Upper lobe of right lung (tissue), 1 donor: ENCODE results near the gene RARG. TPM values are rescaled to one million over a fixed set of nuclear protein-coding genes. Genes with fewer than 3 reads are reported as not detected.

Experiments used
- ATAC-seq: fragments of 200-7000 bp; cut with Tn5 transposase; one replicate; pipeline ENCODE4 v1.9.1; 2020; ENCODE audit warnings: mild to moderate bottlenecking, moderate library complexity
- DNase-seq: peaks from one replicate; pipeline ENCODE4 v3.0.0-alpha.2; 2020
- H3K27ac ChIP-seq: fragments of 200-600 bp; one replicate; pipeline ENCODE4 v1.8.0; 2022
- H3K27me3 ChIP-seq: fragments of 200-600 bp; one replicate; pipeline ENCODE4 v1.8.0; 2022; ENCODE audit warnings: mild to moderate bottlenecking
- H3K36me3 ChIP-seq: fragments of 200-600 bp; one replicate; pipeline ENCODE4 v1.8.0; 2022
- H3K4me1 ChIP-seq: fragments of 200-600 bp; one replicate; pipeline ENCODE4 v1.8.0; 2022
- H3K4me3 ChIP-seq: fragments of 200-600 bp; one replicate; pipeline ENCODE4 v1.8.0; 2022; ENCODE audit warnings: mild to moderate bottlenecking
- H3K9me3 ChIP-seq: fragments of 200-600 bp; one replicate; pipeline ENCODE4 v1.8.0; 2022
- intact Hi-C: fragments of 100-400 bp; cut with DNase I; formaldehyde crosslinking; loops from one replicate; pipeline ENCODE4 v1.11.0; 2022
- total RNA-seq: library from RNA; stranded (reverse); fragmentation: NEBNext Ultra II Directional; extraction: Animal tissue kit (Norgen Biotek cat#: 25700); gene quantifications from one replicate; pipeline ENCODE4 v1.2.1, GENCODE V29; 2021
- TF ChIP-seq, protein P1 (sequence below): fragments of 200-600 bp; IDR thresholded peaks from one replicate; pipeline ENCODE4 v1.8.0; 2022; ENCODE audit warnings: antibody characterized with exemption
- donor health status: DM: no; HTN: yes; CAD: no; lungs with severe emphysema.

RARG gene
- total RNA-seq, 1 donor from 2014 or later = 23.8 TPM

DNA sequence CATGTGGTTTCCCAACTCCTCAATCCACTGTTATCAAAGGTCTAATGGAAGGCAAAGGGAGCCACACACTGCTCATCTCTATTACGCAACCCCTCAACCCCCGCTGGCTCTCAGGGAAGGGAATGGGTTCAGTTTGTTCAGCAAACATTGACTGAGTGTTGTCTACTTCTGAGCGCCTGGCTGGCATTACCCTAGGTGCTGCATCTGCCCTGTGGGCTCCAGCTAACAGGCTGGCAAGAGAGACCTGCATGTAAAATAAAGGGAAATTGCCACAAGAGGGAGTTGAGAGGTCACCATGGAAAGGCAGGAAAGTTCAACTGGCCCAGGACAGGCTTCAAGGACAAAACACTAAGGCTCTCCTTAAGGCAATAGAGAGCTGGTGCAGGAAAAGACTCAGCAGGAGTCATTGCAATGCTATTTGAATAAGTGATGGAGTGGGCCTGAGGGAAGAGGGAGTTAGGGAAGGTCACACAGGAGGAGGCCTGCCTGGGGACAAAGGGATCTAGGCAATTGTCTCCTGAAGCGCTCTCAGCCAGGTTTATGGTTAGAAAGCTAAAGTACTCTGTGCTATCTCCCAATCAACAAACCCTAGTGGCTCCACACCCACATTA lies 57.0 kb downstream of the RARG start:
- intact Hi-C loops = no loop called here
- TF ChIP-seq, protein P1, sequence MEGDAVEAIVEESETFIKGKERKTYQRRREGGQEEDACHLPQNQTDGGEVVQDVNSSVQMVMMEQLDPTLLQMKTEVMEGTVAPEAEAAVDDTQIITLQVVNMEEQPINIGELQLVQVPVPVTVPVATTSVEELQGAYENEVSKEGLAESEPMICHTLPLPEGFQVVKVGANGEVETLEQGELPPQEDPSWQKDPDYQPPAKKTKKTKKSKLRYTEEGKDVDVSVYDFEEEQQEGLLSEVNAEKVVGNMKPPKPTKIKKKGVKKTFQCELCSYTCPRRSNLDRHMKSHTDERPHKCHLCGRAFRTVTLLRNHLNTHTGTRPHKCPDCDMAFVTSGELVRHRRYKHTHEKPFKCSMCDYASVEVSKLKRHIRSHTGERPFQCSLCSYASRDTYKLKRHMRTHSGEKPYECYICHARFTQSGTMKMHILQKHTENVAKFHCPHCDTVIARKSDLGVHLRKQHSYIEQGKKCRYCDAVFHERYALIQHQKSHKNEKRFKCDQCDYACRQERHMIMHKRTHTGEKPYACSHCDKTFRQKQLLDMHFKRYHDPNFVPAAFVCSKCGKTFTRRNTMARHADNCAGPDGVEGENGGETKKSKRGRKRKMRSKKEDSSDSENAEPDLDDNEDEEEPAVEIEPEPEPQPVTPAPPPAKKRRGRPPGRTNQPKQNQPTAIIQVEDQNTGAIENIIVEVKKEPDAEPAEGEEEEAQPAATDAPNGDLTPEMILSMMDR = peak; percentile 26
- Histone ChIP-seq H3K4me3 (no peak overlapping the region), H3K4me1 (no peaks in the 10 kb centered on the region), H3K27me3 (no peaks in the 10 kb centered on the region), H3K9me3 (no peaks in the 10 kb centered on the region), H3K27ac (no peak overlapping the region), H3K36me3 (peaks cover 10% of the 10 kb centered on the region)
- ATAC-seq (peak; percentile 84), DNase-seq (no peak)

DNA sequence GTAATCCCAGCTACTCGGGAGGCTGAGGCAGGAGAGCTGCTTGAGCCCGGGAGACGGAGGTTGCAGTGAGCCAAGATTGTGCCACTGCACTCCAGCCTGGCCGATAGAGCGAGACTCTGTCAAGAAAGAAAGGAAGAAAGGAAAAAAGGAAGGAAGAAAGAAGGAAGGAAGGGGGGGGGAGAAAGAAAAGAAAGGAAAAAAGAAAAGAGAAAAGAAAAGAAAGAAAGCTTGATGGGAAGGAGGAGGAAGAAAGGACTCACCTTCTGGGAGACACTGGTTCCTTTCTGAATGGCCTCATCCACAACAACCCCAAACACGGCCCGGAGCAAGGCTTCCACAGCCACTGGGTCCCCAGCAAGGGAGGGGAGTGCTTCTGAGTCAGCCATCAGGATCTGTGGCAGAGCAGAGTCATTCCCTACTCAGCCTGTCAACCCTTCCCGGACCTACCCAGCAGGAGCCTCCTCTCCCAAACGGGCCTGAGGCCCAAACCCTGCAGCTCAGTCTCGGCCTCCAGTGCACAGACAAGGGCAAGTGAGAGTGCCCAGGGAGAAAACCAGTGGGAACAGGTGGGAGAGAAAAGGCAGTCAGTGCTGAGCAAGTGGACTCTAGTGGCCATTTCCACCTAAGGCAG lies 58.8 kb downstream of the RARG start:
- no peak for ATAC-seq
- no peak overlapping the region for H3K27ac ChIP-seq
- intact Hi-C loops = no loop called here
- H3K27me3 ChIP-seq = no peaks in the 10 kb centered on the region
- no peaks in the 10 kb centered on the region for H3K4me1 ChIP-seq
- no peaks in the 10 kb centered on the region for H3K9me3 ChIP-seq
- H3K36me3 ChIP-seq = peaks cover 15% of the 10 kb centered on the region
- no peak for DNase-seq
- TF ChIP-seq, protein P1 = no peak
- H3K4me3 ChIP-seq = no peak overlapping the region

DNA sequence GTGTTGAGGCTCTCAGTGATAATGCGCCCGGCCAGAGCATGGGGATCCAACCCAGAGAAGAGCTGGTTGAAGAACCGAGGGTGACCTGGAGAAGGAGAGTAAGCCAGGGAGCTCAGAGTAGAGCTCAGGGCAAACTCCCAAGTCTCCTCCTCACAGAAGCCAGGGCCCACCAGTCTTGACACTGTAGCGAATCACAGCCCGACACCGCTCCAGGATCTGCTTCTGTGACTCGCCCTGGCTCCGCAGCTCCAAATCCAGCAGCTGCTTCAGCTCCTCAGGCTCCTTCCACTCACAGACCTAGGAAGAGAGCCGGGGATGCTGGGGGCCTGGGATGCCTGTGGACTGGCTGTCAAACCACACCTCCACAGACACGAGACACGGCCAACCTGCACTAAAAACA lies 59.7 kb downstream of the RARG start:
- ATAC-seq = no peak
- DNase-seq = no peak
- no peak overlapping the region for H3K4me3 ChIP-seq
- H3K9me3 ChIP-seq = no peaks in the 10 kb centered on the region
- intact Hi-C loops = no loop called here
- H3K36me3 ChIP-seq = peaks cover 15% of the 10 kb centered on the region
- no peak overlapping the region for H3K27ac ChIP-seq
- no peaks in the 10 kb centered on the region for H3K27me3 ChIP-seq
- no peaks in the 10 kb centered on the region for H3K4me1 ChIP-seq
- TF ChIP-seq, protein P1 = no peak

DNA sequence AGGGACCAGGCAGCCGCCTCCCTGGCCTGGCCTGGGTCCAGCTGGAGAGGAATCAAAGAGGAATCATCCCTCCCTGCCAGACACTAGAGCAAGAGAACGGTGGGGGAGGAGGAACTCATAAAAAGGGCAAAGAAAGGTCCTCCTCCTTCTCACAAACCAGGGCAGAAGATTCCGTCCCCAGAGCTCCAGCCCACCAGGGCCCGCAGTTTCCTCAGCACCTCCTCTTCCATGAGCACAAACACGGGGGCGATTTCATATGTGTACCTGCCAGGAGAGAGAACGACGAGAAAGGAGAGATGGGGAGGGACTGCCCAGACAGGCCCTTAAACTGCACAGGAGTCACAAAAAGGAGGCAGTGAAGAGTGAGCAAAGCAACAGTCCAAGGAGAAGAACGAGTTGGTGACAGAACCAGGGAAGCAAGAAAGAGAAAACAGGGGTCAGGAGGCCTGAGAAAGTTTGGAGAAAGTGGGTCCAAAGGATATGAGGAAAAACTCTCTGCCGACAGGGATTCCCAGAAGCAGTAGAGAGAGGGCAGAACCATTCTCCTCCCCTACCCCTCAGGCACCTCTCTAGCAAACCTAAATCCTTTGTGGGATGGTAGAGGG lies 60.2 kb downstream of the RARG start:
- Histone ChIP-seq H3K9me3 (no peaks in the 10 kb centered on the region), H3K27ac (no peak overlapping the region), H3K4me1 (no peaks in the 10 kb centered on the region), H3K27me3 (no peaks in the 10 kb centered on the region), H3K4me3 (no peak overlapping the region), H3K36me3 (peaks cover 15% of the 10 kb centered on the region)
- TF ChIP-seq, protein P1 = no peak
- intact Hi-C loops = no loop called here
- ATAC-seq (no peak), DNase-seq (no peak)

DNA sequence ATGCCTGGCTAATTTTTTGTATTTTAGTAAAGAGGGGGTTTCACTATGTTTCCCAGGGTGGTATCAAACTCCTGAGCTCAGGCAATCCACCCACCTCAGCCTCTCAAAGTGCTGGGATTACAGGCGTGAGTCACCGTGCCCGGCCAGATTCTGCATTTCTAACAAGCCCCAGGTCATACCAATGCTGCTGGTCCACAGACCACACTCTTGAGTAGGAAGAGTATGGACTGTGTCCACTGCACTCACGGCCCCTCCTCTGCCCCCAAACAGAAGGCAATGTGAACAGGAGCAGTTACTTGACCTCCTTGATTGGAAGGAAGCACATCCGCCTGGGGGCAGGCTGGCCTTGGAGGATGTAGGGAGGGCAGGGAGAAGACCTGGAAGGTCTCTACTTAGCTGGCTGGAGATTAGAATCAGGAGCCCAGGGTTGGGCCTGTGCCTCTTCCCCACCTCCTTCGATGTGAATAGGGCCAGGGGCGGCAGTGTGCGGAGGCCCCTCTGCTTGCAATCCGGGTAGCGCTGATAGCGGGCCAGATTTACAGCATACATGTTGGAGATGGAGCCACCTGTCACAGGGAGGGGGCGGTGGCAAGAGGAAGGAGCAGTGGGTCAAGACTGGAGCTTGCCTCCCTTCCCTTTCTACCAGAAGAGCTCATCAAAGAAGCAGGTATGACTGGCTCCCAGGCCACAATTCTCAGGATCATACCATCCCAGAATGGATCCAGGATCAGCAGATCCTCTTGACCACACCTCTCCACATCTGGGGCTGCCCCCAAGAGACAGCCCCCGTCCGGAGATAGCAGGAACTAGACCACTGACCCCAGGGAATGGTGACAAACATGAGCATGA lies 60.9 kb downstream of the RARG start:
- no peak for ATAC-seq
- H3K4me3 ChIP-seq = no peak overlapping the region
- no peaks in the 10 kb centered on the region for H3K4me1 ChIP-seq
- TF ChIP-seq, protein P1 = no peak
- no peak overlapping the region for H3K27ac ChIP-seq
- H3K27me3 ChIP-seq = no peaks in the 10 kb centered on the region
- no peak for DNase-seq
- no peaks in the 10 kb centered on the region for H3K9me3 ChIP-seq
- peaks cover 15% of the 10 kb centered on the region for H3K36me3 ChIP-seq
- intact Hi-C loops = no loop called here
